ENCODE measurements around the gene SLC12A5. TPM values are rescaled to one million over a fixed set of nuclear protein-coding genes. Genes with fewer than 3 reads are reported as not detected.
A peak's percentile ranks its signal among the peaks of the same experiment; 100 is the strongest.

Gene SLC12A5
- total and polyA plus RNA-seq, 9 of the 15 experiments (the other 6 are each of a cell fraction or from before 2014, with no cell fraction given), result 0.36 to 7.5 (median 2.1) TPM

- TF ChIP-seq IRF1 (CRISPR knock-in tag; IDR thresholded peaks at IDR 0.05; ENCODE audit: borderline replicate concordance), result no peak
- TF ChIP-seq ZNF436 (CRISPR knock-in tag; IDR thresholded peaks at IDR 0.05), result no peak
- TF ChIP-seq POLR3A (IDR thresholded peaks at IDR 0.05; ENCODE audit: borderline replicate concordance, extremely low read depth, insufficient read depth, insufficient read length), result no peak
- no peak for TF ChIP-seq PATZ1 (CRISPR knock-in tag; IDR thresholded peaks at IDR 0.05; ENCODE audit: borderline replicate concordance)
- no peak for TF ChIP-seq ZNF408 (CRISPR knock-in tag; IDR thresholded peaks at IDR 0.05; ENCODE audit: low read depth)
- TF ChIP-seq USF2 (CRISPR knock-in tag; IDR thresholded peaks at IDR 0.05), result no peak
- no peak for TF ChIP-seq ZNF431 (CRISPR knock-in tag; IDR thresholded peaks at IDR 0.05)
- no peak for TF ChIP-seq CHD1 (IDR thresholded peaks at IDR 0.05; ENCODE audit: low read length)
- TF ChIP-seq HNRNPLL (IDR thresholded peaks at IDR 0.05; ENCODE audit: low read depth, low read length, poor library complexity, severe bottlenecking), result no peak
- TF ChIP-seq CC2D1A (IDR thresholded peaks at IDR 0.05), result no peak
- no peak for TF ChIP-seq POU5F1 (IDR thresholded peaks at IDR 0.05; ENCODE audit: borderline replicate concordance, low read depth, low read length, partially characterized antibody)
- TF ChIP-seq ZNF830 (CRISPR knock-in tag; IDR thresholded peaks at IDR 0.05), result no peak
- TF ChIP-seq HMGN3 (IDR thresholded peaks at IDR 0.05; ENCODE audit: borderline replicate concordance, extremely low read depth, insufficient read length, low read depth, low read length), result peak; percentile 35
- TF ChIP-seq UBTF (IDR thresholded peaks at IDR 0.05; ENCODE audit: borderline replicate concordance in 1 of 2, low read depth in 2 of 2, low read length in 2 of 2), result no peak
- no peak for TF ChIP-seq RFX7 (CRISPR knock-in tag; IDR thresholded peaks at IDR 0.05)
- no peak for TF ChIP-seq MEF2D (tag; conservative IDR thresholded peaks at IDR 0.05; ENCODE audit: low read depth)
- TF ChIP-seq VEZF1 (CRISPR knock-in tag; IDR thresholded peaks at IDR 0.05), result no peak
- peak; percentile 77 for TF ChIP-seq ZBTB7A (IDR thresholded peaks at IDR 0.05; ENCODE audit: borderline replicate concordance, control insufficient read depth, low read depth, low read length)
- TF ChIP-seq POLR2AphosphoS5 (IDR thresholded peaks at IDR 0.05; ENCODE audit: control insufficient read depth, insufficient read depth, low read depth, low read length), result no peak
These were observed 15.0 kb upstream of the SLC12A5 start (continued) for GRCh38 chr20:46013829-46014516.

Measured in K562 (cell line).